Mesothelial cell of epicardium (in vitro differentiated cells): ENCODE data around the gene CSTF3. TPM values are rescaled to one million over a fixed set of nuclear protein-coding genes. Genes with fewer than 3 reads are reported as not detected.
A peak's percentile ranks its signal among the peaks of the same experiment; 100 is the strongest.

Source experiments
- DNase-seq, 2 experiments: peaks; one replicate each; pipeline ENCODE4 v3.0.0; 2021; ENCODE audit warnings: low spot score in 2 of 2; ENCODE audit not compliant: unreplicated experiment in 2 of 2
- H3K27ac Mint-ChIP-seq: 2 replicates; pipeline ENCODE4 v1.8.0; 2021; ENCODE audit warnings: mixed read lengths
- H3K27me3 Mint-ChIP-seq: 2 replicates; pipeline ENCODE4 v1.8.0; 2021; ENCODE audit warnings: low read depth, mixed read lengths
- H3K36me3 Mint-ChIP-seq: 2 replicates; pipeline ENCODE4 v1.8.0; 2021; ENCODE audit warnings: mixed read lengths
- H3K4me1 Mint-ChIP-seq: 2 replicates; pipeline ENCODE4 v1.8.0; 2021; ENCODE audit warnings: mixed read lengths
- H3K4me3 Mint-ChIP-seq: 2 replicates; pipeline ENCODE4 v1.8.0; 2021; ENCODE audit warnings: mild to moderate bottlenecking, moderate library complexity, mixed read lengths
- H3K9me3 Mint-ChIP-seq: 2 replicates; pipeline ENCODE4 v1.8.0; 2021; ENCODE audit warnings: mixed read lengths
- total RNA-seq: library from RNA; stranded (reverse); gene quantifications from 3 replicates; pipeline ENCODE4 v1.2.1, GENCODE V29; 2021
- TF ChIP-seq, protein P1 (sequence below): fragments of 200-600 bp; sonication (generic); IDR thresholded peaks from one replicate; pipeline ENCODE4 v1.5.0; 2021; ENCODE audit warnings: antibody characterized with exemption; ENCODE audit not compliant: unreplicated experiment

Gene CSTF3
- total RNA-seq, result 48.7 to 52.1 TPM (median 50.3 TPM) in 3 replicates

DNA sequence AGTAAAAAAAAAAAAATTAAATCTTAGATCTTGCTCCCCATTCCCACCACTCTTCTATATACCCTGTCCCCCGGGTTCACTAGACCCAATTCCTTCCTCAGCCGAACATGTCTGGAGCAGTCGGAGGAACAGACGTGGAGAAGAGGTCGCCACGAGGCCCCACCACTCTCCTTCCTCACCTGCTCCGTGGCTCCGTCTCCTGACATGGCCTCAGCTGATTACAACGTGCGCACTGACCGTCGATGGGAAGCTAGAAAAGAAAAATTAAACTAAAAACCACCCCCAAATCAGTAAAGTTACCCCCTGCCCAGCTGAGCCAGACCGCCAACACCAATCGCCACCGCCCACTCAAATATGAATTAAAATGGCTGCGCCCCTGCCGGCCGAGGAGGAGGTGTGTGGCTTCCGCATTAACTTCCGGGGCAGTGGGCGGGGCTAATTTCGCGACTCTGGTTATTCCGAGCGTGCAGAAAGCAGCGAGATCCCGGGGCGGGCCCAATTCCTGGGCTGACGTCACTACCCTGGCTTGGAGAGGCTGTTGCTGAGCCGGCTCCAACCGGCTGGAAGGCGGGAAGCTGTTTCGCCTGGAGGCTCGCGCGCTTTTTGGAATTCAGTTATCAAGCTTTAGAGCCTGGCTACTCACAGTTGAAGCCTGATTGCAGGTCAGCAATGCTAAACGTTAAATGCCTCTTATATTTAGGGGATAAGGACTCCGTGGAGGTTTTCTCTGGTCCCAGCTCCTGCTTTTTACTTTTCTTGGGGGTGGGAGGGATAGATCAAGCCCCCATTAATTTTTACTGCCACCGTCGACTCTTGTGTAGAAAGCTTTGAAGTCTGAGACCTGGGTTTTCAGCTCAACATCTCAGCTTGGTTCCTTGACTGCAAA, at the start of gene CSTF3:
Gene CSTF3 (minus strand): TSS at position 361 of the 886 bp plus-strand sequence. CDS start 155 bp downstream, at position 206.
- Mint-ChIP-seq H3K36me3 (peaks cover 7% of the 10 kb centered on the region), H3K9me3 (peaks cover 4% of the 10 kb centered on the region), H3K27ac (peak within 1 kb of the TSS; percentile 99), H3K27me3 (no peaks in the 10 kb centered on the region), H3K4me1 (peaks cover 31% of the 10 kb centered on the region), H3K4me3 (peak within 1 kb of the TSS; percentile 97)
- TF ChIP-seq, protein P1, sequence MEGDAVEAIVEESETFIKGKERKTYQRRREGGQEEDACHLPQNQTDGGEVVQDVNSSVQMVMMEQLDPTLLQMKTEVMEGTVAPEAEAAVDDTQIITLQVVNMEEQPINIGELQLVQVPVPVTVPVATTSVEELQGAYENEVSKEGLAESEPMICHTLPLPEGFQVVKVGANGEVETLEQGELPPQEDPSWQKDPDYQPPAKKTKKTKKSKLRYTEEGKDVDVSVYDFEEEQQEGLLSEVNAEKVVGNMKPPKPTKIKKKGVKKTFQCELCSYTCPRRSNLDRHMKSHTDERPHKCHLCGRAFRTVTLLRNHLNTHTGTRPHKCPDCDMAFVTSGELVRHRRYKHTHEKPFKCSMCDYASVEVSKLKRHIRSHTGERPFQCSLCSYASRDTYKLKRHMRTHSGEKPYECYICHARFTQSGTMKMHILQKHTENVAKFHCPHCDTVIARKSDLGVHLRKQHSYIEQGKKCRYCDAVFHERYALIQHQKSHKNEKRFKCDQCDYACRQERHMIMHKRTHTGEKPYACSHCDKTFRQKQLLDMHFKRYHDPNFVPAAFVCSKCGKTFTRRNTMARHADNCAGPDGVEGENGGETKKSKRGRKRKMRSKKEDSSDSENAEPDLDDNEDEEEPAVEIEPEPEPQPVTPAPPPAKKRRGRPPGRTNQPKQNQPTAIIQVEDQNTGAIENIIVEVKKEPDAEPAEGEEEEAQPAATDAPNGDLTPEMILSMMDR, result peak; percentile 76
- DNase-seq, result peak; percentile 99 to 100

DNA sequence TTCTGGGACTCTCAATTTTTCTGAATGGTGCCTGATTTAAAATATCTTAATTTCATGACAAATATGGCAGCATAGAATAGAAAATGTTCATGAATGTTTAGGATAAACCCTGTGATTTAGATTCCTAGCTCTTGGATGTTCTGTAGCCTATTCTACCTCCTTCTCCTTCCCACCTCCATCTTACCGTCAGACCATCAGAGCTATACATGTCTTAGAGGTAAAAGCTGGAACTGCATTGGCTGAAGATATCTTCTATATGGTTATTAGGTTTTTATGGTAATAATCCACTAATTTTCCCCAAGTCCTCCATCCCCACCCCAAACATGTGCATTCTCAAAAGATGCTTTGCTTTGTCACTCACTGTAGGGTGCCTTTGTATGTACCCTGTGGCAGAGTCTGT, 46.9 kb upstream of the CSTF3 start:
- Mint-ChIP-seq H3K9me3 (peaks cover 7% of the 10 kb centered on the region), H3K27me3 (no peaks in the 10 kb centered on the region), H3K27ac (no peak overlapping the region), H3K4me1 (peaks cover 5% of the 10 kb centered on the region), H3K4me3 (no peak overlapping the region), H3K36me3 (no peaks in the 10 kb centered on the region)
- no peak for DNase-seq
- TF ChIP-seq, protein P1, result no peak

DNA sequence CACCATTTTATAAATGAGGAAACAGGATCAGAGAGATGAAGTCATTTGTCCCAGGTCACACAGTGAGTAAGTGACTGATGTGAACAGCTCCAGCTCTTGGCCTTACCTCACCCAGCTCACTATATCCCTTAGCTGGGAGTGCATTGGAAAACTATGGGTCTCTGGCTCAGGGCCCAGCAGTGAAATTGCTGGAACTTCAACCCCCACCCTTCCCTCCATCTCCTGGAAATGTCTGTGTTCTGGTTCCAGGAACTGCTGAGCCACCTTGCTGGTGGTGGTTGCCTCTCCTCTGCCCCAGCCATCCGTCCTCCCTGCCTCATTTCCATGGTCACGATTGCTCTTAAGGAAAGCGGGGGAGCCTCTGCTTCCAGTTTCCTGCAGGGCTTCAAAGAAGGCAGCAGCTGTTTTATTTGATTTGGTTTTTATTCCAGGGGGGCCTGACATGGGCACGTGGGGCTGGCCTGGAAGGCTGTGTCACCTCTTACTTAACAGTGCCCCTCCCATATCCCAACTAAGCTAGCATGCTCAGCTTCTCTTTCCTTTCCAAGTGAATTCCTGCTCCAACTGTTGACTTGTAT, 46.2 kb upstream of the CSTF3 start:
- Mint-ChIP-seq H3K4me1 (peaks cover 5% of the 10 kb centered on the region), H3K27ac (no peak overlapping the region), H3K27me3 (no peaks in the 10 kb centered on the region), H3K9me3 (peaks cover 7% of the 10 kb centered on the region), H3K36me3 (no peaks in the 10 kb centered on the region), H3K4me3 (no peak overlapping the region)
- no peak for DNase-seq
- TF ChIP-seq, protein P1, result no peak

DNA sequence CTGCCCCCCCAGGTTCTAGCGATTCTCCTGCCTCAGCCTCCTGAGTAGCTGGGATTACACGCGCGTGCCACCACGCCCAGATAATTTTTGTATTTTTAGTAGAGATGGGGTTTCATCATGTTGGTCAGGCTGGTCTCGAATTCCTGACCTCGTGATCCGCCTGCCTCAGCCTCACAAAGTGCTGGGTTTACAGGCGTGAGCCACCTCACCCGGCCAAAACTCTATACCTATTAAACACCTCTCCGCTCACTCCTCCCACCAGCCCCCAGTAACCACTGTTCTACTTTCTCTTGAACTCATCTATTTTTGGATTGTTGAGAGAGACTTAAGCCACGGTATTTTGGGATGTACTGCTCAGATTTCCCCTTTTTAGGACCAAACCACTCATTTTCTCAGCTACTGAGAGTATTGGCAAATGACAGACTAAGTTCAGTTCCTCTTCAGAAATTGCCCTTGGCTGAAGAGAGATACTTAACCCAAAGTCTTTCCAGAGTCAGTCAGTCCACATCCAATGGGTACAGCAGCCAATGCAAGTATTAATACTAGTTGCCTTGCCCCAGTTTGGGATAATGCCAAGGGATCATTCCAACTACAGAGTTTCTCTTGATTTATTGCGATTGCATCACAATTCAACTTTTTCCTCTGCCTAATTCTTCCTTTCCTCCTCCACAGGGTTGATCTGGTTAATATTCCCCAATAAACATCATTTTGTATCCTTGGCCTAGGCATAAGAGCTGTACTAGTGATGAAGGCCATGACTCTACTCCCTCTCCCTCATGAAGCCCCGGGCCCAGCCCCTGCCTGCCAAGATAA, 36.8 kb upstream of the CSTF3 start:
- Mint-ChIP-seq H3K9me3 (no peaks in the 10 kb centered on the region), H3K36me3 (no peaks in the 10 kb centered on the region), H3K27ac (no peak overlapping the region), H3K4me1 (peaks cover 6% of the 10 kb centered on the region), H3K27me3 (no peaks in the 10 kb centered on the region), H3K4me3 (no peak overlapping the region)
- TF ChIP-seq, protein P1, result no peak
- DNase-seq, result no peak

DNA sequence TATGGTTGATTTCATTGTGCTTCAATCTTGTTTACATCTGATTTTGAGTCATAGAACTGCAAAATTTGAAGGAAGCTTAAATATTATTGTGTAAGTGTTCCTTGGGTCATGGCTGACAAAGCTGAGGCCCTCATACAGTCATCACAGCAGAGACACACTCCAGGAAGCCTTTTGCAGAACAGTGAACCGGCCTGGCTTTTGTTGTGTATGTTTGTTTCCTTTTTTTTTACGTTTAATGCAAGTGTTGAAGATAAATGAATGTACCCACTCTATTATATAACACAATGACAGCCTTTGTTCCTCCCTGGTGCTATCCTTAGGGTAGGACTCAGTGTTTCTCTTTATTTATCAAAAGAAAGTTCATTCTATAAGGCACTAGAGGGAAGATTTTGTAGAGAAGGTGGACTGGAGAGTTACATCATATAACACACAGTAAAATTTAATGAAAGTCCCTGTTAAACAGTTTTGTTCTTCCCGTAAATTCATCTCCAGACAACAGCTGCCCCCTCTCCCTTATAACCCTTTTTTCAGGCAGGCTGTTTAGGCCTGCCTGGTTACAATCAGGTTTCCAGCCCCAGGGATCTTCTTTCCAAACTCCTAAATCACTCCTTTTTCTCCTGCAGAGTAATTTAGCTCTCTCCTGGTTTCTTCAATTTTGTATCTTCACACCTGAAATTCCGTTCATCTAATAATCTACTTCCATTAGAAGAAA, 34.3 kb upstream of the CSTF3 start:
- H3K4me1 Mint-ChIP-seq, result peaks cover 6% of the 10 kb centered on the region
- TF ChIP-seq, protein P1, result no peak
- peak overlapping the region; percentile 66 for H3K27ac Mint-ChIP-seq
- H3K9me3 Mint-ChIP-seq, result no peaks in the 10 kb centered on the region
- no peak overlapping the region for H3K4me3 Mint-ChIP-seq
- DNase-seq, result no peak
- no peaks in the 10 kb centered on the region for H3K36me3 Mint-ChIP-seq
- no peaks in the 10 kb centered on the region for H3K27me3 Mint-ChIP-seq
